Femur (tissue), 1 donor: ENCODE data around the gene KCNE4.

ENCODE experiments used
- DNase-seq: peaks from one replicate; pipeline ENCODE4 v3.0.0-alpha.2; 2017

KCNE4 gene

GRCh38 chr2:223041527-223042109 is 10.4 kb upstream of the KCNE4 start:
- DNase-seq: peak; percentile 65

GRCh38 chr2:223042284-223042683 is 9.7 kb upstream of the KCNE4 start:
- DNase-seq: no peak

GRCh38 chr2:223042704-223043118 is 9.3 kb upstream of the KCNE4 start:
- DNase-seq: no peak

GRCh38 chr2:223043164-223043941 is 8.6 kb upstream of the KCNE4 start:
- no peak for DNase-seq

- DNase-seq: no peak
Measured at GRCh38 chr2:223044092-223044836, 7.7 kb upstream of the KCNE4 start.

- DNase-seq: no peak
Measured at GRCh38 chr2:223044916-223045700, 6.9 kb upstream of the KCNE4 start.

- DNase-seq: no peak
Measured at GRCh38 chr2:223046470-223047040, 5.4 kb upstream of the KCNE4 start.

GRCh38 chr2:223047260-223047761 is 4.7 kb upstream of the KCNE4 start:
- no peak for DNase-seq

- DNase-seq: no peak
Measured at GRCh38 chr2:223048519-223048918, 3.5 kb upstream of the KCNE4 start.

GRCh38 chr2:223049356-223049755 is 2.6 kb upstream of the KCNE4 start:
- no peak for DNase-seq

- no peak for DNase-seq
Measured at GRCh38 chr2:223050188-223050587, 1.8 kb upstream of the KCNE4 start.

GRCh38 chr2:223050900-223051504 is 988 bp upstream of the KCNE4 start:
- DNase-seq: peak; percentile 67

- peak; percentile 37 for DNase-seq
Measured at GRCh38 chr2:223052548-223053483, 826 bp downstream of the KCNE4 start.

- peak; percentile 33 for DNase-seq
Measured at GRCh38 chr2:223053484-223054192, 1.6 kb downstream of the KCNE4 start.

- DNase-seq: peak; percentile 79
Measured at GRCh38 chr2:223054193-223054781, 2.3 kb downstream of the KCNE4 start.

GRCh38 chr2:223055140-223055539 is 3.1 kb downstream of the KCNE4 start:
- peak; percentile 73 for DNase-seq

- peak; percentile 56 for DNase-seq
Measured at GRCh38 chr2:223055836-223056235, 3.8 kb downstream of the KCNE4 start.

- DNase-seq: peak; percentile 64
Measured at GRCh38 chr2:223056701-223057418, 4.9 kb downstream of the KCNE4 start.

- DNase-seq: no peak
Measured at GRCh38 chr2:223057569-223057968, 5.6 kb downstream of the KCNE4 start.
